HG02798 (cell line): Measurements from ENCODE around the gene IQSEC1.

ENCODE experiments used
- ATAC-seq: cut with Tn5 transposase; IDR thresholded peaks from one replicate; pipeline ENCODE4 v1.9.1; 2021; ENCODE audit warnings: mild to moderate bottlenecking; ENCODE audit not compliant: unreplicated experiment, poor library complexity

Gene IQSEC1

DNA sequence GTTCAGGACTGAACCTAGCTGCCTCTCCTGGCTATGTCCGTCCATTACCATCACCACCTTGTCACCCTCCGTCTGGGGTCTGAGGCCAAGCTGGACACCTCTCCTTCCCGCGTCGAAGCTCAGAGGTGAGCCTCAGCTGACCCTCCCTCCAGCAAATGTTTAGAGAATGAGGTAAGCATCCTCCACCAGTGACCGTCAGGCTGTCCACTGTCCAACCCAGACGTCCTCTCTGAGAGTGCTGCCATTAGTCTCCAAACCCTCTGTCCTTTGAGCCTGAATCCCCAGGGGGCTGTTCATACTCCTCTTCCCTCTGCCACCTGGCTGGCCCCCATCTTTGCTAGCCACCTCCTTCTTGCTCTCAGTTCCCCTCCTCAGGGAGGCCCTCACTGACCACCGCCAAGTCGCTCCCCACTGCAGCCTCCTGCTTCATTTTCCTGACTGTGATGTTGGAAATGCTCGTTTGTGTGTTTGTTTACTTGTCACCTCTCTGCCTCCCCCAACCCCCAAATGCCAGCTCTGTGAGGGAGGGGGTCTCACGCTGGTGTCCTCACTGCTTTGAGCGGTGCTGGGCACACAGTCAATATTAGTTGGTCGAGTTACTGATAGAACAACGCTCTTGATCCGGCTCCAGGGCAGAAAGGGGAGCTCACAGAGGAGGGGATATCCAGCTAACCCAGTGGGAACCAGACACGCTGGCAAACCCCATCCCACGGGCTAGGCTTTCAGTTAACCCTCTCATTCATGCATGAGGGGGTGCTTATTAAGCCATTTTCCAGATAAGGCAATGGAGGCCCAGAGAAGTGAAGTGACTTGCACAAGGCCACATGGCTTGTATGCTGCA is 64.9 kb downstream of the IQSEC1 start:
- no peak for ATAC-seq

DNA sequence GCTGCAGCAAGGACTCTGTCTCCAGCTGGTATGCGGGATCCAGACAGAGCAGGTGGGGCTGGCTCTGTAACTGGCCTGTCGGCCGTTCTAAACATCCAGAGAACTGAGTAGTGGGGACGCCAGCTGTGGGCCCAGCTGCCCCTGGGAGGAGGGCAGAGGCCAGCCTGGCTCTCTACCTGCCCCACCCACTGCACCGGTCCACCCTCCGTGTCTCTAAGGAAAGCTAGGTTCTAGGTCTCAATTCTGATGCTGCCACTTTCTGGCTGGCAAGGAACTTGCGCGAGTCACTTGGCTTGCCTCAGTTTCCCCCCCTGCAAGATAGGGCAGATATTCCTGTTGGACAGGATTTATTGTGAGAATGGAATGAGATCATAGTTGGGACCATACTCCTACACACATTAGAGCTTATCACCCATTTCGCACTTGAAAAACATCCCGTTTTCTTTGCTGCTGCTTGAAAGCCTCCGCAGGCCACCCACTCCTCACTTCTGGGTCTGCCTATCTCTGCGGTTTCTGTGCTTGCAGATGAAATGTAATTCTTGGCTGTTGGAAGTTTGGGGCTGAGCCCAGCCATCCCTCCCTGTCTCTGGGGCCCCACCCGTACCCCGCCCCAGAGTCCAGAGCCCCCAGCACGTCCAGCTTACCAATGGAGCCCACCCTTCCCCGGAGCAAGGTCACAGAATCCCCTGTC is 65.8 kb downstream of the IQSEC1 start:
- no peak for ATAC-seq

DNA sequence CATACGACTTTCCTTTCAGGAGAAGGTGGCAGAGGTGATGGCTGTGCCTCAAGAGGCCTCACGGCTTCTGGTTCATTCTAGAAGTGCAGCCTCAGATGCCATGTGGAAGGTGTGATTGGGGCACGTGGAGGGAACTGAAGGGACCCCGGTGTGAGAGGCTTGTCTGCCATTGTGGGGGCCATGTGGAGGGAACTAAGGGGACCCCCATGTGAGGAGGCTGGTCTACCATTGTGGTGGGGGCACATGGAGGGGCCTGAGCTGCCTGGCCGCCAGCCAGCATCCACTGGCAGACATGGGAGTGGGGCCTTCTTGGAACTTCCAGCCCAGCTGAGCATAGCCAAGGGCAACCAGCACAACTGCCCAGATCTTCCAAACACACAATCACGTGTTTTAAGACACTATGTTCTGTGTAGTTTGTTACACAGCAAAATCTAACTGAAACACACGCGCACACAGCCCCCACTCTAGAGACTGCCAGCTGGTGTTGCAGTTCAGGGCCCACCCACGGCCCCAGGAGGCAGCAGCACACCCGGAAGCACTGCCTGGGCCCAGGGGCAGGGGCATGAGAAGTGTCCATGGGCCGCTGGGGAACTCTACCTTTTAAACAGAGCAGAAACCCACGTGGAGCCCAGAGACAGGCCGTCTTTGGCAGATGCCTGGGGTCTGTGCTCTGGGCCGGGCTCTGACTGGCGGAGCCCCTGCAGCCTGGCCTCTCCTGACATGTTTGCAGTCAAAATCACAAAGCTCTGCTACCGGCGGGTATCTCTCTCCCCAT is 66.8 kb downstream of the IQSEC1 start:
- no peak for ATAC-seq

DNA sequence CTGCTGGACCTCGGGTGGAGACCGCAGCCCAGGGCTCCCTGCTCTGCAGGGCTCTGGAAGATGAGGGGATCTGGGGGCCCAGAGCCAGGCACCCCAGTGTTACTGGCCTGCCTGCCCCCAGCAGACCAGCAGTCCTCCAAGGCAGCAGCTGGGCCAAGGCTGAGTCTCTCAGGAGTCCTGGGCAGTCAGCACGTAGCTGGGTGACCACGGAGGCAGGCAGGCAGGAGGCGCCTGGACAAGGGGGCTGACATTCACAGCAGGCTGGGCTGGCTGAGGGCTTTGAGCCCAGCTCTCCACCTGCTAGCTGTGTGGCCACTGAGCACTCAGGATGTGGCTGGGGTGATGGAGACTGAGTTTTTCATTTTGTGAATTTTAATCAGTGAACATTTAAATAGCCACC is 67.9 kb downstream of the IQSEC1 start:
- ATAC-seq = no peak

DNA sequence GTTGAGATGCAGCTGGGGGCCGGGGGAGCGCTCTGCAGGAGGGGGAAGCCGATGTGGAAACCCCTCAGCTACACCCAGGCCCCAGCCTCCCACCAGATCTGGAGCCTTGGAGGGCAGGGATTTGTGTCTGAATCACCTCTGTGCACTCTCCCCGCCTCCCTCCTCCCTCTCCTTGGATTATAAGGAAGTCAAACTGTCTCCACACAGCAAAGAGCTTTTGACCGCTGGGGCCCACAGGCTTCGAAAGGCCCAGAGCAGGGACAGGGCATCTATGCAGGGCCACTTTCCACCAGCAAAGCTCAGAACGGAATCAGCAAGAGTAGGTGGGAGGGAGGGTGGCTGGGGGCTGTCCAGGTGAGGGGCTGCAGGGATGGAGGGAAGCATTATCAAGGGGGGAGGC is 68.9 kb downstream of the IQSEC1 start:
- ATAC-seq = no peak

DNA sequence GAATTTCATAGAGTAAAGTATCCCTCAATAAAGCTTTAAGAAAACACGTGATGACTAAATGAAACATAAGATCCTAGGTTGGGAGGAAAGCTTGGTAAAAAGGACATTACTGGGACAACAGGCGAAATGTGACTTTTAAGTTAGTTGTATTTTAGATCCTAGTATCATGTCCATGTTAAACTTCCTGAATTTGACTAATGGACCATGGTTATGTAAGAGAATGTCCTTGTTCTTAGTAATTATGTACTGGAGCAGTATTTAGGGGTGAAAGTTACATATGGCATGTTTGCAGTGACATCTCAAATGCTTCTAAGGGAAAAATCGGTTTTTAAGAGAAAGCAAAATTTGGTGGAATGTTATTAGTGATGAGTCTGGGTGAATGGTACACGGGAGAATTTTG is 69.6 kb downstream of the IQSEC1 start:
- no peak for ATAC-seq

DNA sequence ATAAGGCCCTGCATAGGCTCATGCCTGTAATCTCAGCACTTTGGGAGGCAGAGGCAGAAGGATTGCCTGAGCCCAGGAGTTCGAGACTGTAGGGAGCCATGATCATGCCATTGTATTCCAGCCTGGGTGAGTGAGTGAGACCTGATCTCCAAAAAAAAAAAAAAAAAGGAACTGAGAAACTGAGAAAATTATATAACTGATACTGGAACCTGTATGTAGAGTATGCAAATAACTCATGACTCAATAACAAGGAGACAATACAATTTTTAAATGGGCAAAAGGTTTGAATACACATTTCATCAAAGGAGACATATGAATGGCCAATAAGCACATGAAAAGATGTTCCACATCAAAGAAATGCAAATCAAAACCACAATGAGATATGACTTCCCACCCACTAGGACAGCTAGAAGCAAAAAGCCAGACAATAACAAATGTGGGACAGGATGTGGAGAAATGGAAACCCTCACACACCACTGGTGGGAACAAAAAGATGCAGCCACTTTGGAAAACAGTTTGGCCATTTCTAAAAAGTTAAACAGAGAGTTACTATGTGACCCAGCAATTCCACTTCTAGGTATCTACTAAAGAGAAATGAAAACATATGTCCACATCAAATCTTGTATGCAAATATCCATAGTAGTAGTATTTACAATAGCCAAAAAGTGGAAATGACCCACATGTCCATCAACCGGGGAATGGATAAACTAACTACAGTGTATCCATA is 70.7 kb downstream of the IQSEC1 start:
- peak; percentile 74 for ATAC-seq

DNA sequence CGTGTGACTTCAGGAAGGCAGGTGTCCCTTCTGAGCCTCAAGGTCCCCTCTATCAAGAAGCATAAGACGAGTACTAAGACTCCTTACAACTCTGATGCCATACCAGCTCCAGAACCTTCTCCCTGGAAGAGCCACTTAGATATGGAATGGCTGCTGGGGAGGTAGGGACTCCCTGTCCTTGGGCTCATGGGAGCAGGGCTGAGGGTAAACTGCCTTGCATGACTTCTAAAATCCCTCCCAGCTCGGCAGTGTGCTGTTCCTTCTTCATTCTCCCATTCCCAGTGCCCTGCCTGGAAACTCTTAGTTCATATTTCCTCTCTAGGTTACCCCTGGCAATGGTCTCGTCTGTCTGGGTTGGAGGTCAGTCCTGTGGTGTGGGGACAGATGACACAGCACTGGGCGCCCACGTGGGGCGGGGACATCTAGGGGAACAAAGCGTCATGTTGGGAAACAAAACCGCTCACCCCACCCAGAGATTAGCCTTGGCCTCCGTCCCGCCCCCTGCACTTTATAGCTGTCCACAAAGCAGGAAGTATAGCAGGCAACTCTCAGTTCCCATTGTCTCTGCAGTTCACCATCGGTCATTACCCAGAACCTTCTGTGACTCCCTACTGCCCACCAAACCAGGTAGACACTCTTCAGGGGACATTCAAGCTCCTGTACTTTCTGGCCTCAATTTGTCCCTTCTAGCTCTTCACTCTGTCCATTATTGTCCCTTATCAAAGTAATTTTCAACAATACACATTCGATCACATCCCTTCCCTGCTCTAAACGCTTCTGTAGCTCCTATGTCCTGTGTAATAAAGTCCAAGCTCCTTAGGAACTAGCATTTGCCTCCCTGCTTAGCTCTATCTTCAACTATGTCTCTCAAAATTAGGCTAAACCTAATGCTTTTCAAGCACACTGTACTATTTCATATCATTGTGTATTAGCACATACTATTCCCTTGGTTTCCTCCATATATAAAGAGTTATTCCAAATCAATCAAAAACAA is 73.8 kb downstream of the IQSEC1 start:
- peak; percentile 37 for ATAC-seq

DNA sequence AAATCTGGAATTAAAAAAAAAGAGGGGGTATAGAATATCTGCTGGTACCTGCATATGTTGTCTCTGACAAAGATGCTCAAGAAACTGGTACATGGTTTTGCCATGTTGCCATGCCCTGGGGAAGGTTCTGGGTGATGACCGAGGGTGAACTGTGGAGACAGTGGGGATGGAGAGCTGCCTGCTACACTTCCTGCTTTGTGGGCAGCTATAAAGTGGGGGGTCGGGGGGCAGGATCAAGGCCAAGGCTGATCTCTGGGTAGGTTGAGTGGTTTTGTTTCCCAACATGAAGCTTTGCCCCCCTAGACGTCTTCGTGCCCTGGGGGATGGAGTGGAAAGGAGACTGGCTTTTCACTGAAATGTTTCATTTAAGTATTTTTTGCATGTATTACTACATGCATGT is 74.6 kb downstream of the IQSEC1 start:
- no peak for ATAC-seq

DNA sequence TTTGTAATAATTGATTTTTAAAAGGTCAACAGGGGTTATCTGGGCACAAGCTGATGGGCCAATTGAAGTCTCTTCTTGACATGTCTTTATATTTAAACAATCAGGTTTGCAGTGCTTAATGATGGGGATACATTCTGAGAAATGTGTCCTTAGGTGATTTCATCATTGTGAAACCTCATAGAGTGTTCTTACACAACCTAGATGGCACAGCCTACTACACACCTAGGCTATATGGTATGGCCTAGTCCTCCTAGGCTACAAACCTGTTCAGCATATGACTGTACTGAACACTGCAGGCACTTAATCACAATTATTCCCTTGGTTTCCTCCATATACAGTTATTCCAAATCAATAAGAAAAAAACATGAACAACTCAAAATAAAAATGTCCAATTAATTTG is 75.8 kb downstream of the IQSEC1 start:
- no peak for ATAC-seq

DNA sequence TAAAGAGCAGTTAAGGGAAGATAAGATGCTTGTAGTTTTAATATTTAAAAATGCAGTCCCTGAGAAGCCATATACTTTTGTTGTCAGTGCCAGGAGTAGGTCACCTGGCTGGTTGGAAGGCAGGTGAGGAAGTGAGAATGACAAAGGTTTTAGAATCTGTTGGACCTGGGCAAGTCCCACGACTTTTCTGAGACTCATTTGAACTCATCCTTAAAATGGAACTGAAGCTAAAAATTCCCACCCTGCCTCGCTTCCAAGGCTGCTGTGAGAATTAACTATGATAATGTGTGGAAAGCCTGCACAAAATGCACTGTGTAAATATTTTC is 77.1 kb downstream of the IQSEC1 start:
- no peak for ATAC-seq

DNA sequence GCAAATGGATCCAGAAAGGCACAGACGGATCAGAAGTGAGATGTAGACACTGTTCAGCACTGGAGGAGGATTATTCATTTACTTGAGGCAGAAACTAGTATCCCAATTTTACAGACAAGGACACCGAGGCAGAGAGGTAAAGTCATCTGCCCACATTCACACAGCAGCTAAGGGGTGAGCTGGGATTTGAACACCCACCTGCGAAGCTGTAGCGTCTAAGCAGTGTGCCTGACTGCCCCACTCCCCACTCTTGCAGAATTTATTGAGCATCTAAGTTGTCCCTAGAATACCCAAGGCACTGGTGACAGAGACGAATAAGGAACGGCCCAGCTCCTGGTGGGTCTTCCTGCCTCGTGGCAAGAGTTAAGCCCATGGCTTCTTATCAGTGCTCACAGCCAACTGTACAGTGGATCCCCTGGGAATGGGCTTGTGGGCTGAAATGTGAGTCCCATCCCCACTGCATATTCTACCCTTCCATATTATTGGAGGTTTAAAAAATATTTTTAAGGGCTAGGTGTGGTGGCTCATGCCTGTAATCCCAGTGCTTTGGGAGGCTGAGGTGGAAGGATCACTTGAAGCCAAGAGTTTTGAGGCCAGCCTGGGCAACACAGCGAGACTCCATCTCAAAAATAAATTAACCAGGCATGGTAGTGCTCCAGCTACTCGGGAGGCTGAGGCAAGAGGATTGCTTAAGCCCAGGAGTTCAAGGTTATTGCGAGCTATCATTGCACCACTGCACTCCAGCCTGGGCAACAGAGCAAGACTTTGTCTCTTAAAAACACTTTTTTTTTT is 77.6 kb downstream of the IQSEC1 start:
- no peak for ATAC-seq

DNA sequence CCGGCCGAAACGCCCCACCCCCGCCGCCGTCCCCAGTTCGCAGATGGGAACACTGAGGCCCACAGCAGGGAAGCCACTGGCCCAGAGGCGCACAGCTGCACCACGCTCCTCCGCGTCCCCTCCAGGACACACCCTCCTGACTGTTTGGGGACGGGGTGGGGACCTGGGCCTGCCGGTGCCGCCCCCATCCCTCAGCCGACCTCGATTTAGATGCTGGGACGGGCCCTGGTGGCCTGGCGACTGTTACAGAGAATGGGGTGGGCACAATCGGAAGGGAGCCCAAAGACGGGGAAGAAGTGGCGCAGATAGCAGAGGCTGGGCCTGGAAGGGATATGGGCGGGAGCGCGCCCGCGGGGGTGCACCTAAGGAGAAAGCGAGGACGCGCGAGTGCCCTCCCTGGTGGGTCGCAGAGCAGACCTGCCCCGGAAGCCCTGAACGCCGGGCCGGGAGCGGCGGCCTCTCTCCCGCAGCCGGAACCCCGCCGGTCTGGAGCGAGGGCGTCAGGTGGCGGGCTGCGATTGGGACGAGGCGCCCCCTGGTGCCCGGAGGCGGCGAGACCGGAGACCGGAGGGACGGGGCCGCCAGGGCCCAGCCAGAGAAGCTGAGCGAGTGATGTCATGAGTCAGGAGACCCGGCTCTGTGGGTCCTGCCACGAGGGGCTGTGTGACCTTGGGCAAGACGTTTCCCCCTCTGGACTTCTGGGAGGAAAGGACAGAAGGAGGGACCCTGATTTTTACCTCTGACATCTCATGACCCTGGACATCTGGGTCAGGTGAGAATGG is 78.4 kb downstream of the IQSEC1 start:
- ATAC-seq = peak; percentile 81

DNA sequence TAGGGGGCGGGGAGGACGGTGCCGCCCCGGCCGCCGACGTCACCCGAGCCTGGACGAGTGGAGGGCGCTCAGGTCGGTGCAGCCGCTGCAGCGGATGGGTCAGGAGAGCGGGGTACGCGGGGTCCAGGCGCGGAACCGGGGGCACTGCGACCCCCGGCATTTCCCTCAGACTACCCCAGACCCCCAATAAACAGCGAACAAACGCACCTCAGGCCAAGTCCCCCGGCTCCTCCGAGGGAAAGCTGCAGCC is 78.9 kb downstream of the IQSEC1 start:
- ATAC-seq = peak; percentile 33

DNA sequence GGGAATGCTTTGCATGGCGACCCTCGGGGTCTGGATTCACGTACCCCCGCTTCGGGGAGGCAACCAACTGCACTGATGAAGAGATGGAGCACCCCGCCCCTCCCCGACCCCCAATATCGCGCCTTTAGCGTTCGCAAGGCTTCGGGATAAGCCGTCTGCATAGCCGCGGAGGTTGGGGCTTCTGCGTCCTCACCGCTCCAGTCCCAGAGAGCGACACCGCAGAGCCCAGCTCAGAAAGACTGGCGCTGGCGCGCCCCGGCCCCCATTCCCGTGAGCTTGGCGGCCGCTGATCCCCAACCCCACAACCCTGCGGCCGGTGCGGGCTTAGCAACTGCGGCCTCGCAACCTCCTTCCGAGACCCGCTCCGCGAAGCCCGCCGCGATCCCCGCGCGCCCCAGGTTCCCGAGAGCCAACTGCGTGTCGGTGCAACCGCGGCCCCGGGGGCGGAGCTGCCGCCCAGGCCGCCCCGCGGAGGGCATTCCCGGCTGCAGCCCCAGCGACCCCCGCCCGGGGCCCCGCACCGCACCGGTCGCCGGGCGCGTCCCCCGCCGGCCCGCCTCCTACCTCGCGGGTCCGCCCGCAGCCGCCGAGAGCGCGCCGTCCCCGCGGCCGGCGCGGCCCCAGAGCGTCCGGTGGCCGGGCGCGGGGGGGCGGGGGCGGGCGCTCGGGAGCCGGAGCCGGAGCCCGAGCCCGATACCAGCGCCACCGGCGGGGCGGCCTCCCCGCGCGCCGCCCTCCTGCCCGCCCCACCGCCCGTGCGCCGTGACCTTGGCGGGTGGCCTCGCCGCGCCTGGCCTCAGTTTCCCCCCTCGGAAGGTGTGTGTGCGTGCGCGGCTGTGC is 79.5 kb downstream of the IQSEC1 start:
- peak; percentile 32 for ATAC-seq

DNA sequence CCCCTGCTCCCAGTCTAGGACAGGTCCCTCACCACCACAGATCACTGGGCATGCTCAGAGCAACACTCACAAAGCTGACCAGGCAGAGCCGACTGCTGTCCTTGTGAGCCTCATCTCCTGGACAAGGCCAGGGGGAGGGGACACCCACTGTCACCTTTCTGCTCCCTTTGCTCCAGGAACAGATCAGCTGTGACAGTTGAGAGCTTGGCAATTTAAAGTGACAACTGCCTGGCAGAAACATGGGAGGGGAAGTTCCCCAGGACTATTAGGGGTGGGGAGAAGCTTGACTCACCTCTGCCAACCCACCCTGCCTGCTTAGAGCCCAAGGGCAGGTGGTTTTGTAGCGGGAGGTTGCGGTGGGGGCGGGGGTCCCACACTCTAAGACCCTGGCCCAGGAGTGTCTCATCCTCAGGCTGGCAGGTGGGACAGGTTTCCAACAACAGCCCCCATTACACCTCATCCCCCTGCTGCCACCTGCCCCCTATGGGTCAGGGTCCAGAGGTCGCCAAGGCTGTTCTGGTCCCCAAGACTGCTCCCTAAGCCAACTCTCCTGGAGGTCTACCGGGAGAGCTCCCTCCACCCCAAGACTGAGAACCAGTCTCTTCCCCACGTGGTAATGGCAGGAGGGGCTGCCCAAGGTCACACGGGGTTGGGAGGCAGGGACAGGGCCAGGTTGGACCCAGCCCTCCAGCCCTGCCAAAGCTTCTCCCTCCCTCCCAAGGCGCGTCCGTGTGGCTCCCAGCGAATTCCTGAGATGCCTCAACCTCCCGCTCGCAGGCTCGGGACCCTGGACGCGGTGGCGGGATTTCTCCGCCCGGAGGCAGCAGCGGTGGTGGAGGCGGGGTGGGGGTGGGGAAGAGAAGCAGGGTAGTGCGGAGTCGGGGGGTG is 80.4 kb downstream of the IQSEC1 start:
- no peak for ATAC-seq
